ENCODE measurements around the gene CDA. TPM values are rescaled to one million over a fixed set of nuclear protein-coding genes. Genes with fewer than 3 reads are reported as not detected.

CDA gene
- total and polyA plus RNA-seq, 8 donors: 1.3 to 8.4 (median 6.0) TPM; not detected in 5

DNA sequence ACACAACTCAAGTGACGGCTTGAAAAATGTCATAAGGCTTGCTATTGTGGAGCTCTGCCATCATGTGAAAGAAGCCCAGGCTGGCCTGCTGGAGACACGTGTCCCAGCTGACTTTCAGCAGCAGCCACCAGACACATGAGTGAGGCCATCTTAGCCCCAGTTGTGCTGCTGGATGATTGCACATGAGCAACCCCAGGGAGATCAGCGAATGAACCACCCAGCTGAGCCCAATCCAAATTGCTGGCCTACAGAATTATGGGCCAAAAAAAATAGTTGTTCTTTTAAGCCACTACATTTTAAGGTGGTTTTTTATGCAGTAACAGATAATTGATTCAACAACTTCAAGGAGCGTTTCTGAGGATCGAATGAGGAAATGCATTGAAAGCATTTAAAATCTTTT is 17.5 kb upstream of the CDA start:
- TF ChIP-seq CTCF (IDR thresholded peaks at IDR 0.05) (no peak), POLR2AphosphoS5 (IDR thresholded peaks at IDR 0.05) (no peak), EP300 (IDR thresholded peaks at IDR 0.05) (no peak), POLR2A (IDR thresholded peaks at IDR 0.05) (no peak)
- intact Hi-C loops (cut with DNase I; ENCODE audit: low total_unique reads): no loop called here
- Histone ChIP-seq H3K4me1 (peaks cover 0 to 4% (median 0%) of the 10 kb centered on the region in 4 donors), H3K27me3 (peaks cover 0 to 53% (median 0%) of the 10 kb centered on the region in 3 donors), H3K27ac (no peak overlapping the region), H3K4me3 (no peak overlapping the region), H3K9me3 (peaks cover 0 to 10% (median 7%) of the 10 kb centered on the region in 4 donors), H3K36me3 (no peaks in the 10 kb centered on the region)
- 82 to 93% (median 86%) methylated on average over 5 of the region's 5 CpGs for WGBS, 5 donors
- no peak for DNase-seq

DNA sequence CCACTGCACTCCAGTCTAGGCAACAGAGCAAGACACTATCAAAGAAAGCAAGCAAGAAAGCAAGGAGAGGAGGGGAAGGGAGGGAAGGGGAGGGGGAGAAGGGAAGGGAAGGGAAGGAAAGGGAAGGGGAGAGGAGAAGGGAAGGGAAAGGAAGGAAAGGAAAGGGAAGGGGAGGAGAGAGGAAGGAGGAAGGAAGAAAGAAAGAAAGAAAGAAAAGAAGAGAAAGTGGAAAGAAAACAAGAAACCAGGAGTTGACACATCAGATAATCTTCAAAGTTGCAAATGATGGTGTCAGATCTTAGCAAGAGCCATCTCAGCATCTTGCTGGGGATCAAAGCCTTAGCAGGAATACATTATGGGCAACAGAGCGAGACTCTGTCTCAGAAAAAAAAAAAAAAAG is 14.9 kb upstream of the CDA start:
- Histone ChIP-seq H3K27ac (no peak overlapping the region), H3K27me3 (peaks cover 0 to 49% (median 0%) of the 10 kb centered on the region in 3 donors), H3K4me1 (peaks cover 0 to 4% (median 0%) of the 10 kb centered on the region in 4 donors), H3K4me3 (no peak overlapping the region), H3K9me3 (peaks cover 0 to 10% (median 7%) of the 10 kb centered on the region in 4 donors), H3K36me3 (no peaks in the 10 kb centered on the region)
- WGBS, 5 donors: 53 to 71% (median 53%) methylated on average over 1 of the region's 1 CpG
- no peak for DNase-seq
- intact Hi-C loops (cut with DNase I; ENCODE audit: low total_unique reads): no loop called here
- no peak for TF ChIP-seq EP300 (IDR thresholded peaks at IDR 0.05)
- TF ChIP-seq POLR2AphosphoS5 (IDR thresholded peaks at IDR 0.05): no peak
- no peak for TF ChIP-seq POLR2A (IDR thresholded peaks at IDR 0.05)
- no peak for TF ChIP-seq CTCF (IDR thresholded peaks at IDR 0.05)

GRCh38 chr1:20574686-20575540 is 14.0 kb upstream of the CDA start:
- peaks cover 0 to 4% (median 0%) of the 10 kb centered on the region in 4 donors for H3K4me1 ChIP-seq
- WGBS, 5 donors: 22 to 27% (median 26%) methylated on average over 18 of the region's 18 CpGs
- intact Hi-C loops (cut with DNase I; ENCODE audit: low total_unique reads): no loop called here
- TF ChIP-seq POLR2AphosphoS5 (IDR thresholded peaks at IDR 0.05): peak in 1 of 3 donors; percentile 45
- TF ChIP-seq EP300 (IDR thresholded peaks at IDR 0.05): no peak
- peak in 4 of 7 experiments; percentile 25 to 50 (median 32) for TF ChIP-seq CTCF (IDR thresholded peaks at IDR 0.05)
- peak; percentile 69 to 88 for DNase-seq
- peaks cover 0 to 43% (median 0%) of the 10 kb centered on the region in 3 donors for H3K27me3 ChIP-seq
- peaks cover 0 to 10% (median 7%) of the 10 kb centered on the region in 4 donors for H3K9me3 ChIP-seq
- H3K36me3 ChIP-seq: no peaks in the 10 kb centered on the region
- no peak overlapping the region for H3K27ac ChIP-seq
- H3K4me3 ChIP-seq: no peak overlapping the region

DNA sequence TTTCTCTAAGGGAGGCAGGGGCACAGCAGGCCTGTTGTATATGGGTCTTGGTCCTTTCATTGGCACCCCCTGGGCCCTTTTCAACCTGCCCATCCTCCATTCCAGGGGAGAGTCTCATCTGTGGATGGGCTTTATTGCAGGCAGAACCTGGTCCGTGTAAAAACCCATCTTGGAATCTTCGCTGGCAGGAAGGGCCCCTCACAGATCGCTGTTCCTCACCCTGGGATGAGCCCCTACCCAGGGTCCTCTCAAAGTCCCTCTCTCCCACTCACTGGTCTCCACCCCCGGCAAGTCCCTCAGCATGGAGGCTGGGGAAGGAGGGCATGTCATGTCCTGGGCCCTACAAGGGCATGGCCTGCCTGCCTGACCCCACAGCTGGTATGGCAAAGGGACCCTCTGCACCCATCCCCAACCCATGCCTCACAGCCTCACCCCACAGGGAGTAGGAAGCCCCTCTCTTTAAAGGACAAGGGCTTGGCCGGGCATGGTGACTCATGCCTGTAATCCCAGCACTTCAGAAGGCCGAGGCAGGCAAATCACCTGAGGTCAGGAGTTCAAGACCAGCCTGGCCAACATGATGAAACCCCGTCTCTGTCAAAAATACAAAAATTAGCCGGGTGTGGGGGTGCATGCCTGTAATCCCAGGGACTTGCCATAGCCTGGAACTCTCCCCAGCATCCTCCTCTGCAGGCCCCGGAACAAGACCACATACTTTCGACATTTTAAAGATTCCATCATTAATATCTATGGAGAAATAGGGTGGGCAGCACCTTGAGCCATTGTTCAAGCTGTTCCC is 13.2 kb upstream of the CDA start:
- Histone ChIP-seq H3K27ac (no peak overlapping the region), H3K9me3 (peaks cover 0 to 10% (median 7%) of the 10 kb centered on the region in 4 donors), H3K36me3 (no peaks in the 10 kb centered on the region), H3K4me1 (peaks cover 0 to 4% (median 0%) of the 10 kb centered on the region in 4 donors), H3K27me3 (peaks cover 0 to 37% (median 0%) of the 10 kb centered on the region in 3 donors), H3K4me3 (no peak overlapping the region)
- intact Hi-C loops (cut with DNase I; ENCODE audit: low total_unique reads): no loop called here
- DNase-seq: no peak
- TF ChIP-seq EP300 (IDR thresholded peaks at IDR 0.05) (no peak), CTCF (IDR thresholded peaks at IDR 0.05) (peak in 1 of 7 experiments; percentile 0), POLR2AphosphoS5 (IDR thresholded peaks at IDR 0.05) (no peak)
- 55 to 83% (median 65%) methylated on average over 9 to 10 of the region's 10 CpGs for WGBS, 5 donors

All from stomach (tissue), 9 donors.